ENCODE data around the gene CGNL1.

CGNL1 gene, protein sequence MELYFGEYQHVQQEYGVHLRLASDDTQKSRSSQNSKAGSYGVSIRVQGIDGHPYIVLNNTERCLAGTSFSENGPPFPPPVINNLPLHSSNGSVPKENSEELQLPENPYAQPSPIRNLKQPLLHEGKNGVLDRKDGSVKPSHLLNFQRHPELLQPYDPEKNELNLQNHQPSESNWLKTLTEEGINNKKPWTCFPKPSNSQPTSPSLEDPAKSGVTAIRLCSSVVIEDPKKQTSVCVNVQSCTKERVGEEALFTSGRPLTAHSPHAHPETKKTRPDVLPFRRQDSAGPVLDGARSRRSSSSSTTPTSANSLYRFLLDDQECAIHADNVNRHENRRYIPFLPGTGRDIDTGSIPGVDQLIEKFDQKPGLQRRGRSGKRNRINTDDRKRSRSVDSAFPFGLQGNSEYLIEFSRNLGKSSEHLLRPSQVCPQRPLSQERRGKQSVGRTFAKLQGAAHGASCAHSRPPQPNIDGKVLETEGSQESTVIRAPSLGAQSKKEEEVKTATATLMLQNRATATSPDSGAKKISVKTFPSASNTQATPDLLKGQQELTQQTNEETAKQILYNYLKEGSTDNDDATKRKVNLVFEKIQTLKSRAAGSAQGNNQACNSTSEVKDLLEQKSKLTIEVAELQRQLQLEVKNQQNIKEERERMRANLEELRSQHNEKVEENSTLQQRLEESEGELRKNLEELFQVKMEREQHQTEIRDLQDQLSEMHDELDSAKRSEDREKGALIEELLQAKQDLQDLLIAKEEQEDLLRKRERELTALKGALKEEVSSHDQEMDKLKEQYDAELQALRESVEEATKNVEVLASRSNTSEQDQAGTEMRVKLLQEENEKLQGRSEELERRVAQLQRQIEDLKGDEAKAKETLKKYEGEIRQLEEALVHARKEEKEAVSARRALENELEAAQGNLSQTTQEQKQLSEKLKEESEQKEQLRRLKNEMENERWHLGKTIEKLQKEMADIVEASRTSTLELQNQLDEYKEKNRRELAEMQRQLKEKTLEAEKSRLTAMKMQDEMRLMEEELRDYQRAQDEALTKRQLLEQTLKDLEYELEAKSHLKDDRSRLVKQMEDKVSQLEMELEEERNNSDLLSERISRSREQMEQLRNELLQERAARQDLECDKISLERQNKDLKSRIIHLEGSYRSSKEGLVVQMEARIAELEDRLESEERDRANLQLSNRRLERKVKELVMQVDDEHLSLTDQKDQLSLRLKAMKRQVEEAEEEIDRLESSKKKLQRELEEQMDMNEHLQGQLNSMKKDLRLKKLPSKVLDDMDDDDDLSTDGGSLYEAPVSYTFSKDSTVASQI

GRCh38 chr15:57375827-57376695, at the start of gene CGNL1:
TSS of gene CGNL1 (plus strand) at chr15:57376505. CDS start at chr15:57438000, 61,495 bp downstream.
- DNase-seq (ENCODE audit: low spot score): peak; percentile 50
- TF ChIP-seq, protein P1, sequence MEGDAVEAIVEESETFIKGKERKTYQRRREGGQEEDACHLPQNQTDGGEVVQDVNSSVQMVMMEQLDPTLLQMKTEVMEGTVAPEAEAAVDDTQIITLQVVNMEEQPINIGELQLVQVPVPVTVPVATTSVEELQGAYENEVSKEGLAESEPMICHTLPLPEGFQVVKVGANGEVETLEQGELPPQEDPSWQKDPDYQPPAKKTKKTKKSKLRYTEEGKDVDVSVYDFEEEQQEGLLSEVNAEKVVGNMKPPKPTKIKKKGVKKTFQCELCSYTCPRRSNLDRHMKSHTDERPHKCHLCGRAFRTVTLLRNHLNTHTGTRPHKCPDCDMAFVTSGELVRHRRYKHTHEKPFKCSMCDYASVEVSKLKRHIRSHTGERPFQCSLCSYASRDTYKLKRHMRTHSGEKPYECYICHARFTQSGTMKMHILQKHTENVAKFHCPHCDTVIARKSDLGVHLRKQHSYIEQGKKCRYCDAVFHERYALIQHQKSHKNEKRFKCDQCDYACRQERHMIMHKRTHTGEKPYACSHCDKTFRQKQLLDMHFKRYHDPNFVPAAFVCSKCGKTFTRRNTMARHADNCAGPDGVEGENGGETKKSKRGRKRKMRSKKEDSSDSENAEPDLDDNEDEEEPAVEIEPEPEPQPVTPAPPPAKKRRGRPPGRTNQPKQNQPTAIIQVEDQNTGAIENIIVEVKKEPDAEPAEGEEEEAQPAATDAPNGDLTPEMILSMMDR (IDR thresholded peaks at IDR 0.05; ENCODE audit: extremely low read depth, missing control alignments): no peak

GRCh38 chr15:57327985-57328471, 48.3 kb upstream of the CGNL1 start:
- no peak for DNase-seq (ENCODE audit: low spot score)
- TF ChIP-seq, protein P1 (IDR thresholded peaks at IDR 0.05; ENCODE audit: extremely low read depth, missing control alignments): no peak

DNA sequence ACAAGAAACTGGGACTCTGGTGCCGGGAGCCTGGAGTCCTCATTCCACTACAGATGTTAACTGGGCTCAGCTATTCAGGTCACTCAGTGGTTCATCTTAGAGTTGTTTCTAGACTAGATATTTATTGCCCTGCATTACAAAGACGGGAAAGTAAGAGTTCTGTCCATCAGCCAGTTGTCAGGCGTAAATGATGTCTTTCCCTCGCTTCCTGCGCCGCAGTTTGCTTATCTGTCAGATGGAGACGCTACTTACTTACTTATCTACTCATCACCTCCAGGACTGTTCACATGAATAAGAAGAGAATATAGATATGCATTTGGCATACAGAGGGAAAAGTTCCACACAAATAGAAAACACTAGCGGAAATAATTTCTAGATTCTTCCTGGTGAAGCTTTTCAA, 47.8 kb upstream of the CGNL1 start:
- no peak for DNase-seq (ENCODE audit: low spot score)
- TF ChIP-seq, protein P1 (IDR thresholded peaks at IDR 0.05; ENCODE audit: extremely low read depth, missing control alignments): no peak

DNA sequence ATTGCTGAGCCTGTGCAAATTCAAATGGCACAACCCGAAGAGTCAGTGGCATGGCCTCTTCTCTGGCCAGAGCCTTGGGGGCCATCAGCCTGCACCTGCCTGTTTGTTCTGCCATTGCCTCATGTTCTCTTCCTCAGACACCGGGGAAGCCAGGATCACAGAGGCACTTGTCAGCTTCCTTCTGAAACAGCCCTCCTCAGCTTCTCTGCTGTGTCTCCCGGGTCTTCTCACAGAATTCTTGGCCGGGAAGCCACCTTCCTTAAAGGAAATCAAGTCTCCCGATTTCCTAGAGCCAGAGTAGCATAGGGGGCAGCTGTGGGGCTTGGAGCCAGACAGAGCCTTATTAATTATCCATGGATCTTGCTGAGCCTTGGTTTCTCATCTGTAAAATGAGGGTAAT, 47.4 kb upstream of the CGNL1 start:
- no peak for DNase-seq (ENCODE audit: low spot score)
- TF ChIP-seq, protein P1 (IDR thresholded peaks at IDR 0.05; ENCODE audit: extremely low read depth, missing control alignments): no peak

DNA sequence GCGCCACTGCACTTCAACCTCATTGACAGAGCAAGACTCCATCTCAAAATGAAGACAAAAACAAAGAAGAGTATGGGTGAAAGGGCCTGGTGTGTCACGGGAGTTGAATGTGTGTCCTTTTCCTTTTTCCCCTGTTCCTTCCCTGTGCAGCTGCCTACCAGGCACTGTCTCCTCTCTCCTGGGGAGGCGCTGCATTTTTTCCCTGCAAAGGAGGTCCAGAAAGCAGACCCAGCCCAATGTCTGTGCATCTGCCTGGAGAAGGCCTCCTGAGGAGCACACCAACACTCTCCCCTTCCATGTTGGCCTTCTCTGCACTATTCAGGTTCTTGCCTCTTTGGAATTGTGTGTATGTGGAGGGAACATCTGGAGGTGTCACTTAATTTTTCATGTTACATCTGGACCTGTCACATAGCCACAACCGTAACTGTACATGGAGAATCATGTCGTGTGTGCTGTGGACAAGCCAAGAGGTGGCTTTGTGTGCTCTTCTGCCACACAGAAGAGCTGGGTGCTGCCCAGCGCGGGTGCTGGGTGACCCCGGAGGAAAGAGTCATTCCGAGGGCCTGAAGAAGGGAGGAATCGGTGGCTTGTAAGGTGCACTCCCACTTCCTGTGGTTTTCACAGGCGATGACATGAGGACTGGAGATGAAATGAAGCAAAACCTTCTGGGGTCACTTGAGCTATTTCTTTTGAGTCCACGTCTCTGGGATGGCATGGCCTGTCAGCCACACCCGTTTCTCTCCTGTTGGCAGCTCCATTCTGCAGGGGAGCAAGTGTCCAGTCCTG, 46.5 kb upstream of the CGNL1 start:
- DNase-seq (ENCODE audit: low spot score): no peak
- TF ChIP-seq, protein P1 (IDR thresholded peaks at IDR 0.05; ENCODE audit: extremely low read depth, missing control alignments): no peak
